B cell (primary cell): ENCODE results near the gene ACOXL. TPM values are rescaled to one million over a fixed set of nuclear protein-coding genes. Genes with fewer than 3 reads are reported as not detected.

Experiments used
- ATAC-seq: fragments of 200-7000 bp; cut with Tn5 transposase; one replicate; pipeline ENCODE4 v1.10.0; 2021; ENCODE audit warnings: low read depth, mild to moderate bottlenecking, moderate number of reproducible peaks, moderate library complexity
- CTCF ChIA-PET: fragments of 350-600 bp; sonication (Branson Sonifier 250); formaldehyde crosslinking; loops from one replicate; lab custom pipeline; 2021; ENCODE audit warnings: antibody characterized with exemption, inconsistent platforms; lab: Charles Lee
- POLR2A ChIA-PET: fragments of 350-600 bp; sonication (Branson Sonifier 250); formaldehyde crosslinking; loops from one replicate; lab custom pipeline; 2021; ENCODE audit warnings: antibody characterized with exemption; lab: Charles Lee
- DNase-seq: peaks from one replicate; pipeline ENCODE4 v3.0.0; 2013
- H2AFZ ChIP-seq: 2 replicates; pipeline ENCODE4 v1.6.1; 2012; ENCODE audit warnings: mild to moderate bottlenecking, low read depth, low read length; ENCODE audit not compliant: insufficient read depth, poor library complexity, severe bottlenecking
- H3K27ac ChIP-seq, 2 donors: 1 replicate in 1 of 2; 2 replicates in 1 of 2; pipeline ENCODE4 v1.5.1; 2012 to 2013; ENCODE audit warnings: low read length in 2 of 2, mild to moderate bottlenecking in 2 of 2, moderate library complexity in 1 of 2
- H3K27me3 ChIP-seq, 4 experiments: fragments of 200-600 bp in 1 of 4; sonication (generic) in 1 of 4; replicated peaks in 1 of 4; 1 replicate in 2 of 4; 2 replicates in 2 of 4; pipeline versions ENCODE4 v1.6.1 to v1.7.0; 2013 to 2016; ENCODE audit warnings: low read length in 3 of 4, mild to moderate bottlenecking in 2 of 4, mixed read lengths in 1 of 4, moderate library complexity in 1 of 4; ENCODE audit not compliant: insufficient read depth in 4 of 4, control insufficient read depth in 3 of 4; ENCODE audit errors: control extremely low read depth in 1 of 4
- H3K36me3 ChIP-seq, 2 experiments: replicated peaks in 1 of 2; 1 replicate in 1 of 2; 2 replicates in 1 of 2; pipeline versions ENCODE4 v1.6.1 to v1.7.1; 2013; ENCODE audit warnings: low read length in 1 of 2; ENCODE audit not compliant: insufficient read depth in 2 of 2, control insufficient read depth in 1 of 2; ENCODE audit errors: control extremely low read depth in 1 of 2, extremely low read depth in 1 of 2
- H3K4me1 ChIP-seq, 2 donors: fragments of 200-600 bp in 1 of 2; sonication (generic) in 1 of 2; 1 replicate in 1 of 2; 2 replicates in 1 of 2; pipeline versions ENCODE4 v1.5.1 to v1.6.1; 2013 to 2017; ENCODE audit warnings: low read length in 2 of 2; ENCODE audit not compliant: control insufficient read depth in 2 of 2, insufficient read depth in 2 of 2
- H3K4me2 ChIP-seq: replicated peaks from 2 replicates; pipeline ENCODE3; 2012; ENCODE audit warnings: mild to moderate bottlenecking, low read depth, low read length; ENCODE audit not compliant: poor library complexity, severe bottlenecking
- H3K4me3 ChIP-seq, 5 experiments: fragments of 200-600 bp in 1 of 5; sonication (generic) in 1 of 5; 1 replicate in 3 of 5; 2 replicates in 2 of 5; pipeline versions ENCODE4 v1.5.1 to v1.7.0; 2011 to 2016; ENCODE audit warnings: low read length in 4 of 5, mild to moderate bottlenecking in 4 of 5, low read depth in 2 of 5, control low read depth in 1 of 5, moderate library complexity in 1 of 5; ENCODE audit not compliant: insufficient read depth in 1 of 5; ENCODE audit errors: control extremely low read depth in 1 of 5, extremely low read depth in 1 of 5
- H3K79me2 ChIP-seq: fragments of 200-600 bp; sonication (generic); one replicate; pipeline ENCODE4 v1.6.0; 2016; ENCODE audit warnings: low read length; ENCODE audit not compliant: control insufficient read depth, insufficient read depth
- H3K9ac ChIP-seq: fragments of 200-600 bp; sonication (generic); 2 replicates; pipeline ENCODE4 v1.6.1; 2017; ENCODE audit warnings: mild to moderate bottlenecking, low read length, moderate library complexity
- H3K9me3 ChIP-seq, 3 donors: one replicate each; pipeline versions ENCODE4 v1.6.1 to v1.7.1; 2013; ENCODE audit warnings: low read length in 2 of 3; ENCODE audit not compliant: control insufficient read depth in 2 of 3, insufficient read depth in 1 of 3; ENCODE audit errors: control extremely low read depth in 1 of 3
- H4K20me1 ChIP-seq: 2 replicates; pipeline ENCODE4 v1.6.0; 2012; ENCODE audit warnings: mild to moderate bottlenecking, low read length; ENCODE audit not compliant: insufficient read depth, control insufficient read depth, poor library complexity, severe bottlenecking
- H3K27ac Mint-ChIP-seq: one replicate; pipeline ENCODE4 v1.8.0; 2021; ENCODE audit warnings: mixed read lengths
- H3K27me3 Mint-ChIP-seq: one replicate; pipeline ENCODE4 v1.8.0; 2021; ENCODE audit warnings: mixed read lengths
- H3K4me1 Mint-ChIP-seq: one replicate; pipeline ENCODE4 v1.8.0; 2021; ENCODE audit warnings: mixed read lengths
- H3K4me3 Mint-ChIP-seq: one replicate; pipeline ENCODE4 v1.8.0; 2021; ENCODE audit warnings: mixed read lengths
- H3K9me3 Mint-ChIP-seq: one replicate; pipeline ENCODE4 v1.8.0; 2022; ENCODE audit warnings: mixed read lengths; ENCODE audit not compliant: insufficient read depth
- CTCF ChIP-seq: fragments of 200-600 bp; IDR thresholded peaks from one replicate; pipeline ENCODE4 v1.8.0; 2022; ENCODE audit warnings: antibody characterized with exemption, mild to moderate bottlenecking
- EZH2 ChIP-seq: IDR thresholded peaks from 2 replicates; pipeline ENCODE4 v1.6.1; 2012; ENCODE audit warnings: borderline replicate concordance, low read depth, mild to moderate bottlenecking, moderate library complexity, low read length; ENCODE audit not compliant: insufficient read depth, poor library complexity, severe bottlenecking
- WGBS: methylation state at CpG from one replicate; pipeline ENCODE4 v1.1.5; 2013; ENCODE audit warnings: missing lambda C conversion rate; ENCODE audit not compliant: insufficient coverage; 5-methylcytosine and 5-hydroxymethylcytosine counted together
- intact Hi-C: fragments of 100-400 bp; cut with micrococcal nuclease; formaldehyde crosslinking; loops from one replicate; pipeline ENCODE4 v1.10.0; 2022
- polyA plus RNA-seq: library from polyadenylated mRNA; depleted of rRNA; stranded (reverse); fragments of >200 nt; gene quantifications from 2 replicates; pipeline ENCODE4 v1.2.3, GENCODE V29; 2012
- total RNA-seq, 2 donors: library from RNA; stranded (reverse); fragments of 120-200 nt in 1 of 2; gene quantifications; 1 replicate in 1 of 2; 2 replicates in 1 of 2; pipeline versions ENCODE4 v1.2.3 to v1.2.4, GENCODE V29; 2013 to 2022

ACOXL gene
- total and polyA plus RNA-seq, 2 donors (not counting 1 experiment from before 2014, with no cell fraction given) = 0.06 TPM; not detected in 1

- H3K27ac ChIP-seq = no peak overlapping the region
- H4K20me1 ChIP-seq = no peaks in the 10 kb centered on the region
- no peak overlapping the region for H3K4me3 Mint-ChIP-seq
- ChIA-PET CTCF (no interaction called here), POLR2A (no interaction called here)
- 85% methylated on average over 3 of the region's 3 CpGs for WGBS
- no peak overlapping the region for H3K27ac Mint-ChIP-seq
- no peak overlapping the region for H2AFZ ChIP-seq
- no peaks in the 10 kb centered on the region for H3K4me1 ChIP-seq
- intact Hi-C loops = no loop called here
- ATAC-seq (no peak), DNase-seq (no peak)
- H3K4me1 Mint-ChIP-seq = peaks cover 2% of the 10 kb centered on the region
- H3K9me3 ChIP-seq = no peaks in the 10 kb centered on the region
- no peak overlapping the region for H3K4me2 ChIP-seq
- peaks cover 28% of the 10 kb centered on the region for H3K27me3 Mint-ChIP-seq
- H3K4me3 ChIP-seq = no peak overlapping the region
- H3K9me3 Mint-ChIP-seq = no peaks in the 10 kb centered on the region
- H3K27me3 ChIP-seq = peaks cover 0 to 25% (median 3%) of the 10 kb centered on the region in 4 experiments
- H3K79me2 ChIP-seq = no peaks in the 10 kb centered on the region
- H3K36me3 ChIP-seq = no peaks in the 10 kb centered on the region
- no peak overlapping the region for H3K9ac ChIP-seq
- TF ChIP-seq CTCF (no peak), EZH2 (no peak)
Measured at GRCh38 chr2:110725859-110726258, 6.5 kb upstream of the ACOXL start.

GRCh38 chr2:110726285-110726684 lies 6.1 kb upstream of the ACOXL start:
- TF ChIP-seq CTCF (no peak), EZH2 (no peak)
- Histone ChIP-seq H3K9ac (no peak overlapping the region), H3K27ac (no peak overlapping the region), H3K4me2 (no peak overlapping the region), H3K27me3 (peaks cover 0 to 29% (median 6%) of the 10 kb centered on the region in 4 experiments), H3K4me1 (peaks cover 0 to 4% of the 10 kb centered on the region in 2 donors), H3K9me3 (no peaks in the 10 kb centered on the region), H3K4me3 (no peak overlapping the region), H3K36me3 (no peaks in the 10 kb centered on the region), H4K20me1 (no peaks in the 10 kb centered on the region), H3K79me2 (no peaks in the 10 kb centered on the region), H2AFZ (no peak overlapping the region)
- peaks cover 6% of the 10 kb centered on the region for H3K4me1 Mint-ChIP-seq
- no peak overlapping the region for H3K4me3 Mint-ChIP-seq
- ChIA-PET CTCF (no interaction called here), POLR2A (no interaction called here)
- intact Hi-C loops = no loop called here
- H3K27ac Mint-ChIP-seq = no peak overlapping the region
- DNase-seq (no peak), ATAC-seq (no peak)
- peaks cover 29% of the 10 kb centered on the region for H3K27me3 Mint-ChIP-seq
- H3K9me3 Mint-ChIP-seq = no peaks in the 10 kb centered on the region
- WGBS = 41% methylated on average over 2 of the region's 2 CpGs
